ENCODE results near the gene SFXN2.

SFXN2 gene

GRCh38 chr10:102779680-102780526 lies 65.5 kb downstream of the SFXN2 start:
- no peak for DNase-seq

- no peak for DNase-seq
Measured at GRCh38 chr10:102780527-102780808, 66.0 kb downstream of the SFXN2 start.

- no peak for DNase-seq
Measured at GRCh38 chr10:102781090-102781920, 66.9 kb downstream of the SFXN2 start.

GRCh38 chr10:102781921-102782557 lies 67.6 kb downstream of the SFXN2 start:
- DNase-seq: no peak

GRCh38 chr10:102782673-102783551 lies 68.5 kb downstream of the SFXN2 start:
- DNase-seq: no peak

- DNase-seq: no peak
Measured at GRCh38 chr10:102783568-102783967, 69.1 kb downstream of the SFXN2 start.

- DNase-seq: no peak
Measured at GRCh38 chr10:102785818-102786217, 71.4 kb downstream of the SFXN2 start.

GRCh38 chr10:102791754-102792395 lies 77.4 kb downstream of the SFXN2 start:
- DNase-seq: no peak
